ENCODE results near the gene ITCH. TPM values are rescaled to one million over a fixed set of nuclear protein-coding genes. Genes with fewer than 3 reads are reported as not detected.
"Not testable (repeated sequence)": the region's sequence is repeated elsewhere in the genome, so short reads cannot be mapped to it uniquely, and the experiment has no call there.

ITCH gene
- 44.3 and 44.4 TPM in 2 replicates for total RNA-seq (2014; rRNA removed; shearing (Covaris generic))
- 20.0 and 31.2 TPM in 2 replicates for polyA plus RNA-seq (2015; cell fraction: cytosol; rRNA removed)
- polyA plus RNA-seq (2015; cell fraction: nucleus; rRNA removed) = 22.7 and 28.5 TPM in 2 replicates

DNA sequence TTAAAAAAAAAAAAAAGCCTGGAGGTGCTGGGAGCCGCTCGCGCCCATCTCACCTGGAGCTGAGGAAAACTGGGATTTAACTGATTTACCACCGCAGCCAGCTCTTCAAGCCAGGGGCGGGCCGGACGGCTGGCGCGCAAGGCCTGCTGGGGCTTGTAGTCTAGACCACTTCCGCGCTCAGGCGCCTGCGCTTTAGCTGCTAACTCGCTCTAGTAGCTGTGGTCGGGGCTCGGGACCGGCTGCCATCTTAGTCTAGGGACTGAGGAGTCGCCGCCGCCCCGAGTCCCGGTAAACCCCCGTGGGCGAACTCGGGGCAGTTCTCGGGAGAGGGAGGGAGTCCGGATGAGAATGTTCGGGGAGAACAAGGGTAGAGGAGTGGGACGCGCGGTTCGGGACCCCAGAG lies at the start of gene ITCH:
ITCH (plus strand) TSS at position 212 of the 403 bp plus-strand sequence. CDS start 30,539 bp downstream, outside the sequence.
- in situ Hi-C loops (cut with HindIII; ENCODE audit: low pct_unique_long_range_greater_than_20kb, low sequenced_read_pairs) = no loop called here
- peak; percentile 97 for DNase-seq (ENCODE audit: low read depth, low spot score)

GRCh38 chr20:34315236-34315635 lies 47.8 kb upstream of the ITCH start:
- in situ Hi-C loops (cut with HindIII; ENCODE audit: low pct_unique_long_range_greater_than_20kb, low sequenced_read_pairs) = no loop called here
- no peak for DNase-seq (ENCODE audit: low read depth, low spot score)

DNA sequence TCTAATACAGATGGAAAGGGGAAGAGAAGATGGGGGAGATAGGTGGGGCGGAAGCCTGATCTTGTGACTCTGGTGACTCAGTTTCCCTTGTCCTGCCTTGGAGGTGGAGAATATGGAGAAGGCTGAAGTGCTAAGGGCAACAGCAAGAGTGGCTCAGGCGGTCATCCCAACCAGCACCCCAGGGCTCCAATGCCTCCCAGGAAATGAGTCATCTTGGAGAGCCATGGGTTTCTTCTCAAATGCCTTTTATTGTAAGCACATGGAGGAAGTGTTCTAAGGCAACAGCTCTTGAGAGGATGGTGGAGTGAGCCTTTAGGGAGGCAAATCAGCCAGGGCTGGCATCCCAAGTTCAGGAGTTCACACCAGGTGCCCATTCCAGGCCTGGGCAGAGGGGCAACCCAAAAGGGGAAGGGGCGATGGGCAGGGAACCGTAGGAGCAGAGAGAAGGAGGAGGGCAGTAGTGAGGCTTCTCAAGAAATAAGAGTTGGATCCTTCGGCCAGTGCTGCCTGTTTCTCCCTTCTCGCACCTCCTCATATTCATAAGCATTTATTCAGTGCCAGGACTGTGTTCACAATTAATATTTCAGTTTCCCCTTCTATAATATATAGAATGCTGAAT lies 46.8 kb upstream of the ITCH start:
- peak; percentile 62 for DNase-seq (ENCODE audit: low read depth, low spot score)

GRCh38 chr20:34318609-34319443 lies 44.2 kb upstream of the ITCH start:
- in situ Hi-C loops (cut with HindIII; ENCODE audit: low pct_unique_long_range_greater_than_20kb, low sequenced_read_pairs) = no loop called here
- no peak for DNase-seq (ENCODE audit: low read depth, low spot score)

More for the DNA sequence above, 46.8 kb upstream of the ITCH start:
- in situ Hi-C loops (cut with HindIII; ENCODE audit: low pct_unique_long_range_greater_than_20kb, low sequenced_read_pairs) = no loop called here

DNA sequence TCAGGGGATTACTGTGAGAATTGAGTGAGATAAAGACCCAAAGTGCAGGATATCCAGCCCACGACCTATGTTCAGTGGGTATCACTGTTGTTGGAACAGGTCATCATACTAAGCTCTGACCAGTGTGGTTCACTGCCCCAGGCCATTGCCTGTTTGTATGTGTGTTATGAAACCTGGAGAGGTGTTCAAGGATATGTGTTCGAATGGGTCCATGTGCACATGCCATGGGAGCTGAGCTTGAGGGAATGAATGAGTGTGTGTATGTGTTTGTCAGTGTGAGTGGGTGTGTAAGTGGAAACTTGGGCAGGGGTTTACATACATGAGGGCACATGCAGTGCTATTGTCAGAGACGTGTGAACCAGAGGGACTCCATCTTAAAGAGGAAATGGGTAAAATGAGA lies 42.2 kb upstream of the ITCH start:
- in situ Hi-C loops (cut with HindIII; ENCODE audit: low pct_unique_long_range_greater_than_20kb, low sequenced_read_pairs) = no loop called here
- no peak for DNase-seq (ENCODE audit: low read depth, low spot score)

- no peak for DNase-seq (ENCODE audit: low read depth, low spot score)
- in situ Hi-C loops (cut with HindIII; ENCODE audit: low pct_unique_long_range_greater_than_20kb, low sequenced_read_pairs) = no loop called here
Measured at GRCh38 chr20:34322267-34323105, 40.6 kb upstream of the ITCH start.

- no peak for DNase-seq (ENCODE audit: low read depth, low spot score)
- in situ Hi-C loops (cut with HindIII; ENCODE audit: low pct_unique_long_range_greater_than_20kb, low sequenced_read_pairs) = no loop called here
Measured at GRCh38 chr20:34324541-34324940, 38.5 kb upstream of the ITCH start.

DNA sequence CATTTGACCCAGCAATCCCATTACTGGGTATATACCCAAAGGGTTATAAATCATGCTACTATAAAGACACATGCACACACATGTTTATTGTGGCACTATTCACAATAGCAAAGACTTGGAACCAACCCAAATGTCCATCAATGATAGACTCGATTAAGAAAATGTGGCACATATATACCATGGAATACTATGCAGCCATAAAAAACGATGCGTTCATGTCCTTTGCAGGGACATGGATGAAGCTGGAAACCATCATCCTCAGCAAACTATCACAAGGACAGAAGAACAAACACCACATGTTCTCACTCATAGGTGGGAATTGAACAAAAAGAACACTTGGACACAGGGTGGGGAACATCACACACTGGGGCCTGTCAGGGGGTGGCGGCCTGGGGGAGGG lies 34.9 kb upstream of the ITCH start:
- DNase-seq (ENCODE audit: low read depth, low spot score); in situ Hi-C loops (cut with HindIII; ENCODE audit: low pct_unique_long_range_greater_than_20kb, low sequenced_read_pairs): not testable (repeated sequence)

- in situ Hi-C loops (cut with HindIII; ENCODE audit: low pct_unique_long_range_greater_than_20kb, low sequenced_read_pairs) = no loop called here
- no peak for DNase-seq (ENCODE audit: low read depth, low spot score)
Measured at GRCh38 chr20:34328928-34329677, 34.0 kb upstream of the ITCH start.

DNA sequence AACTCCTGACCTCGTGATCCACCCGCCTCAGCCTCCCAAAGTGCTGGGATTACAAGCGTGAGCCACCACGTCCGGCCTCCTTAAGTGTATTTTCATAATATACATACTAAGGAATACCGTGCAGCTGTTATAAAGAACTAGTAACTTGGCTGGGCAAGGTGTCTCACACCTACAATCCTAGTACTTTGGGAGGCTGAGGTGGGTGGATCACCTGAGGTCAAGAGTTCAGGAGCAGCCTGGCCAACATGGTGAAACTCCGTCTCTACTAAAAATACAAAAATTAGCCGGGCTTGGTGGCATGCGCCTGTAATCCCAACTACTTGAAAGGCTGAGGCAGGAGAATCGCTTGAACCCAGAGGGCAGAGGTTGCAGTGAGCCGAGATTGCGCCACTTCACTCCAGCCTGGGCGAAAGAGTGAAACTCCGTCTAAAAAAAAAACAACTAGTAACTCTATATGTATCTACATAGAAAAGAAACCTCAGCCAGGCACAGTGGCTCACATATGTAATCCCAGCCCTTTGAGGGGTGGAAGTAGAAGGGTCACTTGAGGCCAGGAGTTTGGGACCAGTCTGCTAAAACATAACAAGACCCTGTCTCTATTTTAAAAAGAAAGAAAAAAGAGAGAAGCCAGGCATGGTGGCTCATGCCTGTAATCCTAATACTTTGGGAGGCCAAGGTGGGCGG lies 32.1 kb upstream of the ITCH start:
- in situ Hi-C loops (cut with HindIII; ENCODE audit: low pct_unique_long_range_greater_than_20kb, low sequenced_read_pairs); DNase-seq (ENCODE audit: low read depth, low spot score): not testable (repeated sequence)

DNA sequence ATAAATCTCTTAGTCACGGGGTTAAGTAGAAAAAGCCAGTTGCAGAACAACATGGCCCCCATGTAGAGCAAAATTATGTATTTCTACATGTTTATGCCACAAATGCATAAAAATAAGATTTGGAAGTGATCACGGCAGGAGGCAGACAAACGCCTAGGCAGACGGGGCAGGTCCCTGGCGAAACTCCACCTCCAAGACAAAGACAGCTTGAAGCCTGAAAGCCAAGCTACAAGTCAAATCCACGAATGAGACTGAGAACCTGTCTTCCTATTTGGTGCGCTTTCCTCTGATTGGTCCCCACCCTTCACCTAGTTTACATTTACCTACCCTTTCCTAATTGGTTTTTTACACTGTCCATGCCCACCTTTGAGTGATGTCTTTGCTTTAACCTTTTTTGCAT lies 31.2 kb upstream of the ITCH start:
- no peak for DNase-seq (ENCODE audit: low read depth, low spot score)
- in situ Hi-C loops (cut with HindIII; ENCODE audit: low pct_unique_long_range_greater_than_20kb, low sequenced_read_pairs) = no loop called here

DNA sequence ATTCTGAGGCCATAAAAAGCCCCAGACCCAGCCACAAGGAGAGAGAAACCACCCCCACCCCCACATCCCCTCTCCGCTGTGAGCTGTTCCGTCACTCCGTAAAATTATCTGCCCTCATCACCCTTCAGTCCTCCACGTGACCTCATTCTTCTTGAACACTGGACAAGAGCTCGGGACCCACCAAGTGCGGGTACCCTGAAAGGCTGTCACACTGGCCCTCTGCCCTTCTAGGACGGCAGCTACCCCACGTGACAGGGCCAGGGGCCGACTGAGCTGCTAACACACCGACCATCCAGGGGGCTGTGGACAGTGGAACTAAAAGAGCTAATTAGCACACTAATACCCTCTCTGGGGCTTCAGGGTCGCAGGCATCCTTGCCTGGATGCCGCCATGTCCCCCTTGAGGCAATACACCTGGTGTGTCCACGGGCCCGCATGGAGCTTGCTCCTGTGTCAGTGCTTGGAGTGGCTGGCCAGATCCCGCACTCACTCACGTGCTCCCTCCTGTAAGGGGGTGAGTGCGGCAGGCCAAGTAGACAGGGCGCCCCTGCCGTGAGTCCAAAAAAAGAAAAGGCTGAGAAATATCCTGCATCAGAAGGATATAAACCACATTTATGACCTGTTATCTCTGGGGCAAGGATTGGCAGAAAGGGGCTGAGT lies 30.7 kb upstream of the ITCH start:
- in situ Hi-C loops (cut with HindIII; ENCODE audit: low pct_unique_long_range_greater_than_20kb, low sequenced_read_pairs) = no loop called here

GRCh38 chr20:34333786-34334185 lies 29.3 kb upstream of the ITCH start:
- in situ Hi-C loops (cut with HindIII; ENCODE audit: low pct_unique_long_range_greater_than_20kb, low sequenced_read_pairs) = no loop called here
- no peak for DNase-seq (ENCODE audit: low read depth, low spot score)

More for the DNA sequence above, 30.7 kb upstream of the ITCH start:
- DNase-seq (ENCODE audit: low read depth, low spot score) = no peak

GRCh38 chr20:34334654-34335407 lies 28.2 kb upstream of the ITCH start:
- DNase-seq (ENCODE audit: low read depth, low spot score) = peak; percentile 79
- in situ Hi-C loops (cut with HindIII; ENCODE audit: low pct_unique_long_range_greater_than_20kb, low sequenced_read_pairs) = no loop called here

- no peak for DNase-seq (ENCODE audit: low read depth, low spot score)
- in situ Hi-C loops (cut with HindIII; ENCODE audit: low pct_unique_long_range_greater_than_20kb, low sequenced_read_pairs) = no loop called here
Measured at GRCh38 chr20:34337544-34337943, 25.5 kb upstream of the ITCH start.
